ENCODE data around the gene SLC35C1. TPM values are rescaled to one million over a fixed set of nuclear protein-coding genes. Genes with fewer than 3 reads are reported as not detected.
A peak's percentile ranks its signal among the peaks of the same experiment; 100 is the strongest.

SLC35C1 gene
- total RNA-seq, 2 donors from 2014 or later: 14.1 to 20.6 TPM

DNA sequence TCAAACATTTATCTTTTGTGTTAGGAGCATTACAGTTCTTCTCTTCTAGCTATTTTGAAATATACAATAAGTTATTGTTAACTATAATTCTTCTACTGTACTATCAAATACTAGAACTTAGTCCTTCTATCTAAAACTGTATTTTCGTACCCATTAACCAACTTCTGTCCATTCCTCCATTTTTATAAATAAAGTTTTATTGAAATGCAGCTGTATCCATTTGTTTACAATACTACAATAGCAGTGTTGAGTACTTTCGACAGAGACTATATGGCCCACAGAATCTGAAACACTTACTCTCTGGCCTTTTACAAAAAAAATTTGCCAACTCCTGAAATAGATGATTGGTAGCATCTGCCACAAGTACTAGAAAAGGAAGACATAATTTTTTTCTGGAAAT lies 4.7 kb upstream of the SLC35C1 start:
- Histone ChIP-seq H3K4me1 (replicated peaks) (no peaks in the 10 kb centered on the region), H3K4me3 (no peak overlapping the region), H3K9me3 (no peaks in the 10 kb centered on the region), H3K27me3 (replicated peaks; ENCODE audit: insufficient read depth) (no peaks in the 10 kb centered on the region), H3K27ac (no peak overlapping the region), H3K36me3 (no peaks in the 10 kb centered on the region)
- intact Hi-C loops (cut with DNase I): no loop called here
- no peak for DNase-seq (ENCODE audit: low spot score)
- TF ChIP-seq POLR2AphosphoS5 (IDR thresholded peaks at IDR 0.05): no peak
- TF ChIP-seq CTCF (IDR thresholded peaks at IDR 0.05): no peak
- WGBS: 96% methylated on average over 2 of the region's 2 CpGs

DNA sequence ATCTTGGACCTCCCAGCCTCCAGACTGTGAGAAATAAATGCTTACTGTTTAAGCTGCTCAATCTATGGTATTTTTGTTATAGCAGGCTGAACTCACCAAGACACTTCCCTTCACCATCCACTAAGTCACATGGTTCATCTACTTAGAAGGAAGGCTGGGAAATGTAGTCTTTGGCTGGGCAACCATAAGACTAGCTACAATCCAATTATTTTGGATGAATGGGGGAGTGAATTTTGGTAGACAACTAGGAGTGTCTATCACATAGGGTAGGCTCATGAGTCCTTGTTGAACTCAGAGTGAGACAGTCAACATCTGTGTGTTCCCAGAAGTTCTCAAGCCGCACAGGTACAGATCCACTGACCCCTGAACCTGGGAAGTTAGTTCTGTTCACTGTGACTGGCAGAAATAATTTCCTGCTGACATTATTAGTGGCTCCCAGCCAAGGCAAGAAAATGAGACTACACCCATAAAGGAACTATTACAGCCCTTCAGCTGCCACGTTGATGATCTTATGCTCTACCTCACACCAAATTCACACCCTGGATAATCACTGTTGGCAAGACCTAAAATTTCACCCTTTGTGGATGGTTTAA lies 3.1 kb upstream of the SLC35C1 start:
- intact Hi-C loops (cut with DNase I): no loop called here
- no peak for TF ChIP-seq CTCF (IDR thresholded peaks at IDR 0.05)
- no peak for TF ChIP-seq POLR2A (IDR thresholded peaks at IDR 0.05)
- no peak for TF ChIP-seq POLR2AphosphoS5 (IDR thresholded peaks at IDR 0.05)
- Histone ChIP-seq H3K4me1 (replicated peaks) (peaks cover 12% of the 10 kb centered on the region), H3K27ac (no peak overlapping the region), H3K36me3 (no peaks in the 10 kb centered on the region), H3K4me3 (no peak overlapping the region), H3K9me3 (no peaks in the 10 kb centered on the region), H3K27me3 (replicated peaks; ENCODE audit: insufficient read depth) (no peaks in the 10 kb centered on the region)
- DNase-seq (ENCODE audit: low spot score): no peak
- 76% methylated on average over 2 of the region's 2 CpGs for WGBS

DNA sequence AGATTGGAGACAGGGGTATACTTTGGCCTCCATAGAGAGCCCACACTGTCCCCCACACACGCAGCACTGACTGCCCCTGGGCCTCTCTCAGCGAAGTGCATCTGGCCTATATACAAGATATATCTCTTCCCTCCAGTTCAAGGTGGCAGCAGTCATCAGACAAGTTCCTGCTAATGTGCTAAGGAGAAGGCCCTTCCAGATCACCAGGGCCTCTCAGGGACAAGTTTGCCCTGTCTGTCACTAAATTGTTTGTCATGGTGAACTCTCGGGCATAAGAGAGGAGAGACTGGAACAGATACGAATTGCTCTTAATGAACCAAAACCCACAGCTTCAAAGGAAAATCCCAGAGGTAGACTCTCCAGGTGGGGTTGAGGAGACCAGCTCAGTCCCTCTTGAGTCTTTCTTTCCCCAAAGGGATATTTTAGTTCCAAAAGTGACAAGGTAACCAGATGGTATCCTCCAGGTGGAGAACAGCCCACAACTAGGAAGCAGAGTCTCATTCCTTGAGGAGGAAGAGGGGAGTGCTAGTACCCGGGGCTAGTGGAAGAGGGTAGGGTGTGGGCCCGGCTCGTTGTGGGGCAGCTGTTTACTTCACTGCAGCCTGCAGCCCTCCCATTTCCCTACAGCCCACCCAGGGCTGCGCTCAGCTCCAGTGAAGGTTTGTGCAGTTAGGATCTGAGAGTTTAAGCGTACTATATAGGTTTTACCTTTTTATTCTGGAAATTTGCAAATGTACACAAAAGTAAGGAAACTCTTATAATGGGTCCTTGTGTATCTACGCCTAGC lies 2.2 kb upstream of the SLC35C1 start:
- Histone ChIP-seq H3K4me1 (replicated peaks) (peaks cover 18% of the 10 kb centered on the region), H3K9me3 (no peaks in the 10 kb centered on the region), H3K27me3 (replicated peaks; ENCODE audit: insufficient read depth) (no peaks in the 10 kb centered on the region), H3K27ac (no peak overlapping the region), H3K36me3 (no peaks in the 10 kb centered on the region), H3K4me3 (no peak overlapping the region)
- 86% methylated on average over 10 of the region's 10 CpGs for WGBS
- TF ChIP-seq POLR2AphosphoS5 (IDR thresholded peaks at IDR 0.05) (no peak), POLR2A (IDR thresholded peaks at IDR 0.05) (no peak), CTCF (IDR thresholded peaks at IDR 0.05) (no peak)
- no peak for DNase-seq (ENCODE audit: low spot score)
- intact Hi-C loops (cut with DNase I): no loop called here

DNA sequence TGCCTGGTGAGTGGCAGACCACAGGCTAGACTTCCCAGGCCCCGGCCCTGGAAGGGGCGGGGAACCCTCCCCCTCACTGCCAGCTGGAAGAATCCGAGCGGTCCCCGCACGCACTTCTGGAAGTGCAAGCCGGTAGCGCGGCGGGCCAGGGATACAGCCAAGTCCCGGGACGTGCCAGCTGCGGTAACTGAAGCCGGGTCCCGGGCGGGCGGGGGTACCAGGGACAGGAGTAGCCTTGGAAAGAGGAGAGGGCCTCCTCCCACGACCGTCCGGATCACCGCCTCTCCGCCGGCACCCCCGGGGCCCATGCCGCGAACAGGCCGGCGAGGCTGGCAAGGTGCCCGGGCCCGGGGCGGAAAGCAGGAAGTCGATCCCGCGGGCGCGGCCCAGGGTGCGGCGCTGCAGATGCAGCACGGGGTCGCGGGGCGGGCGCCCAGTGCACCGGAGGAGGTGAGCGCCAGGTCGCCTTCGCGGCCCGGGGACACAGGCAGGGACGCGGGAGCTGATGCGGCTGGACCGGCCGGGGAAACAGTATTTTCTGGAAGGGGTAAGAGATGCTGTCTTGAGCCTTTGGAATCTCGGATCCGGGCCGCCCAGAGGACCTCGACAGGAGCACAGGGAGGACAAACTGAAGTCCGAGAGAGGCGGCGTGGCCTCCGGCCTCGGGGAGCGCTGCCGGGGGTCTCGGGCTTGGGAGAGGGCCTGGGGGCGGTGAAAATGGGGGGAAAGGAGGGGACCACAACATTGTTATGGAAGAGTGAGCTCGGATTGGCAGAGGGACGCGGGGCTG lies 783 bp upstream of the SLC35C1 start:
- Histone ChIP-seq H3K9me3 (no peaks in the 10 kb centered on the region), H3K36me3 (no peaks in the 10 kb centered on the region), H3K27ac (peak overlapping the region; percentile 81 to 88), H3K4me3 (peak overlapping the region; percentile 70 to 83), H3K27me3 (replicated peaks; ENCODE audit: insufficient read depth) (no peaks in the 10 kb centered on the region), H3K4me1 (replicated peaks) (peaks cover 24% of the 10 kb centered on the region)
- DNase-seq (ENCODE audit: low spot score): peak; percentile 79
- intact Hi-C loops (cut with DNase I): no loop called here
- TF ChIP-seq CTCF (IDR thresholded peaks at IDR 0.05) (peak in 1 of 4 experiments; percentile 15), POLR2A (IDR thresholded peaks at IDR 0.05) (peak; percentile 70), POLR2AphosphoS5 (IDR thresholded peaks at IDR 0.05) (no peak)
- WGBS: under 1% methylated on average over 58 of the region's 70 CpGs
